ENCODE data around the gene KCNB1.

DNA sequence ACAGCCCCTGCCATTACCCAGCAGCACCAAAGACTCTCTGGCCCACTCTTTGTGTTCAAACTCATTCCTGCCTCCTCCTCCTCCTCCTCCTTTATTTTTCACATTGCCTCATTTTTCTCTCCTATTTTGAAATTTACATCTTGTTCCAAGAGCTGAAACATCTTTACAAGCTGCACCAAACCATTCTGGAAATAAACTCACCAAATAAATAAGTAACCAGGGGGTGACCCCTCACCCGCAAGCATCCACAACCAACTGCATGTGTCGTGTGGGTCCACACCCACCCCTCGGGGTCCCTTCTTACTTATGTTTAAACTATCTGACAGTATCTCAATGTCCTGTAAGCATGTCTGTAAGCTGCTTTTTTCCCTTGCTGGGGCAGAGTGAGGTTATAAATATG lies 1.4 kb downstream of the KCNB1 start:
- TF ChIP-seq, protein P1, sequence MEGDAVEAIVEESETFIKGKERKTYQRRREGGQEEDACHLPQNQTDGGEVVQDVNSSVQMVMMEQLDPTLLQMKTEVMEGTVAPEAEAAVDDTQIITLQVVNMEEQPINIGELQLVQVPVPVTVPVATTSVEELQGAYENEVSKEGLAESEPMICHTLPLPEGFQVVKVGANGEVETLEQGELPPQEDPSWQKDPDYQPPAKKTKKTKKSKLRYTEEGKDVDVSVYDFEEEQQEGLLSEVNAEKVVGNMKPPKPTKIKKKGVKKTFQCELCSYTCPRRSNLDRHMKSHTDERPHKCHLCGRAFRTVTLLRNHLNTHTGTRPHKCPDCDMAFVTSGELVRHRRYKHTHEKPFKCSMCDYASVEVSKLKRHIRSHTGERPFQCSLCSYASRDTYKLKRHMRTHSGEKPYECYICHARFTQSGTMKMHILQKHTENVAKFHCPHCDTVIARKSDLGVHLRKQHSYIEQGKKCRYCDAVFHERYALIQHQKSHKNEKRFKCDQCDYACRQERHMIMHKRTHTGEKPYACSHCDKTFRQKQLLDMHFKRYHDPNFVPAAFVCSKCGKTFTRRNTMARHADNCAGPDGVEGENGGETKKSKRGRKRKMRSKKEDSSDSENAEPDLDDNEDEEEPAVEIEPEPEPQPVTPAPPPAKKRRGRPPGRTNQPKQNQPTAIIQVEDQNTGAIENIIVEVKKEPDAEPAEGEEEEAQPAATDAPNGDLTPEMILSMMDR (IDR thresholded peaks at IDR 0.05), result no peak
- no peak for TF ChIP-seq POLR2A (IDR thresholded peaks at IDR 0.05)
- TF ChIP-seq POLR2AphosphoS5 (IDR thresholded peaks at IDR 0.05), result no peak

Measured in prostate gland (tissue), 2 donors.